HPDE6-E6E7 (cell line): ENCODE data around the gene KIF5A.

Source experiments
- DNase-seq: peaks from one replicate; pipeline ENCODE4 v3.0.0; 2011; ENCODE audit warnings: missing footprints; ENCODE audit errors: extremely low spot score

The KIF5A gene

GRCh38 chr12:57520053-57520818 lies 29.6 kb upstream of the KIF5A start, which contains the start of gene DDIT3:
Gene DDIT3, minus strand, starts transcription at chr12:57520514. Its CDS starts 3,108 bp downstream, at chr12:57517406.
- DNase-seq: peak; percentile 88

DNA sequence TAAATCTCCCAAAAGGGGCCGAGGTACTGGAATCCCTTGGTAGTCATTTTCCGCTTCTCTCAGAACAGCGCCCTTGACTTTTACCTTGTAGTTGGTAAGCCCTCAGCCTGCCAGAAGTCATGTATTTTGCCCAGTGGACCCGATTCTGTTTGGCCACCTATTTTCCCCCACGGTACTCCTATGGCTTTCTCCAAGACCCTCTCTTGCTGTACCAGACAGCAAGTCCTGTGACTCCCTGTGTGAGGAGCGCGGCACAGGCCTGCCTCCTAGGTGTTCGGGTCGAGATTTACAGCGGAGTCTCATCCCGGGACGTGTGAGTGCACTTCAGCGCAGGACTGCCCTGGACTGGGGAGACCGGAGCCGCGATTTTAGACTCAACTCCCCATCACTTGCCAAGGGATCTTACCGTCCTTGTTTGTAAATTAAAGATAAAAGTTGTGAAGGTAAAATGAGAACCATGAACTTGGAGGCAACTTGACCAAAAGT lies 28.3 kb upstream of the KIF5A start:
- no peak for DNase-seq

DNA sequence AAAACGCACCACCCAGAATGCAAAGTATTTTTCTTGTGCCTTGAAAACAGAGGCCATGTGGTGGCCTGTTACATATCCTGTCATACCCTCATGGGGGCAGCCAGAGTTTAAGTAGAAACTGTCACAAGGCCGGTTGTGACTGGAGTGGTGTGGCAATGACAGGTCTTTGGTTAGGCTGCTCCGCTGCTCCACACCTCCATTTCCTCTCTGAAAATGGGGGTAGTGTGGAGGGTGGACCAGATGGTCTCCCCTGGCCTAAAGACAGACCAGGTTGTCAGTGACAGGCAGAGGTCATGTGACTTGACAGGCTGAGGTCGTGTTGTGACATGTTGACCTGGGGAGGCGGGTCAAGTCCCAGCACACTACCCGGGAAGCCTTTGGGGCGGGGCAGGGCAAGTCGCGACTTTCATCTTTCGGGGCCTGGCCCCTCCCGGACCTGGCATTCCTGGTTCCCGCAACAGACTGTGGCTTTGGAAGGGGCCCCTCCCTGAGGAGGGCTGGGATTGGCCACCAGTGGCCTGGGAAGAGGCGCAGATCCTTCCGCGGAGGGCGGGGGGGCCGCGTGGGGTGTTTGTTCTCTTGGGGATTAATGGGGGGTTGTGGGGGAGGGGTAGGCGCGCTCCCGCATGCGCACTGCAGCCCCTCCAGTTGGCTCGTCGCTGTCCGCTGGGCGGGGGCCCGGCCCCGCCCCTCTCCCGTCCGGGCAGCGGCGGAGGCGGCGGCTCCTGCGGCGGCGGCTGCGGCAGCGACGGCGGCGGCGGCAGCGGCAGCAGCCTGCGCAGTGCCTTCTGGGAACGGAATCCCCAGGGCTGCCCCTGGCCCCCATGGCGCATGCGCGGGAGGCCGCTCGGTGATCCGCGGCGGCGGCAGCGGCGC lies 27.6 kb upstream of the KIF5A start, which contains the start of gene MBD6:
TSS of gene MBD6 (plus strand) at position 814 of the 876 bp plus-strand sequence. CDS start 1,480 bp downstream, outside the sequence.
- DNase-seq: peak; percentile 96

DNA sequence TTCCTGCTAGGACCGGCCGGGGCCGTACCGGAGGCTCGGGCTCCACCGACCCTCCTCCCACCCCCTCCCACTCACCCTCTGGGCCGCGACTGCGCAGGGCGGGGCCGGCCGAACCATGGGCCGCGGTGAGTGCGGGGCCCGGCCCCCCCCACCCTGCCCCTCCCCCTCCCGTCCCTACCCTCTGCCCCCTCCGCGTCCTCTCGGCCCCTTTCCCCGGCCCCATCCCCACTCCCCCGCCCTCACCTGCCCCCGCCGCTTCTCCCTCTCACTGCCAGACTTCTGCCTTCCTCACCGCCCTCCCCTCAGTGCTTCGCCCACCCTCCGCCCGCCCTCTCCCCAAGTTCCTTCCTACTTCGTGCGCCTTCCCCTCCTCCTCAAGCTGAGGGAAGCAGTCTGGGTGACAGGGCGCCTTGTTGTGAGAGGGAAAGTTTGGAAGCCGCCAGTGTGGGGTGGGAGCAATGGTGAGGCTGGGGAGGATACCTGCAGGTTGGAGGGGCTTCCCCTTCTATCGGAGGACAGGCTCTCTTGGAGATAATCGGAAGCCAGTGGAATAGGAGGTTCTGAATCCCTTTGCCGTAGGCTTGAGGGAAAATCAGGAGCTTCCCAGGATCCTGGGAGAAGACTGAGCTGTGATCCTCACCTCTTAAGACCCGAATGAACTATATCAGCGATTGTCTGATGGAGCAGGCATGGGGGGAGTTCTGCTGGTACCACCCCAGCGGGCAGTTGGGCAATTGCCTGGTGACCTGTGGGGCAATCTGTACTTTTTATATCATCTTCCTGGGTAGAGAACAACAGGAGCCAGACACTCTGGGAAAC lies 26.7 kb upstream of the KIF5A start:
- no peak for DNase-seq

GRCh38 chr12:57523706-57524614 lies 25.9 kb upstream of the KIF5A start:
- no peak for DNase-seq

DNA sequence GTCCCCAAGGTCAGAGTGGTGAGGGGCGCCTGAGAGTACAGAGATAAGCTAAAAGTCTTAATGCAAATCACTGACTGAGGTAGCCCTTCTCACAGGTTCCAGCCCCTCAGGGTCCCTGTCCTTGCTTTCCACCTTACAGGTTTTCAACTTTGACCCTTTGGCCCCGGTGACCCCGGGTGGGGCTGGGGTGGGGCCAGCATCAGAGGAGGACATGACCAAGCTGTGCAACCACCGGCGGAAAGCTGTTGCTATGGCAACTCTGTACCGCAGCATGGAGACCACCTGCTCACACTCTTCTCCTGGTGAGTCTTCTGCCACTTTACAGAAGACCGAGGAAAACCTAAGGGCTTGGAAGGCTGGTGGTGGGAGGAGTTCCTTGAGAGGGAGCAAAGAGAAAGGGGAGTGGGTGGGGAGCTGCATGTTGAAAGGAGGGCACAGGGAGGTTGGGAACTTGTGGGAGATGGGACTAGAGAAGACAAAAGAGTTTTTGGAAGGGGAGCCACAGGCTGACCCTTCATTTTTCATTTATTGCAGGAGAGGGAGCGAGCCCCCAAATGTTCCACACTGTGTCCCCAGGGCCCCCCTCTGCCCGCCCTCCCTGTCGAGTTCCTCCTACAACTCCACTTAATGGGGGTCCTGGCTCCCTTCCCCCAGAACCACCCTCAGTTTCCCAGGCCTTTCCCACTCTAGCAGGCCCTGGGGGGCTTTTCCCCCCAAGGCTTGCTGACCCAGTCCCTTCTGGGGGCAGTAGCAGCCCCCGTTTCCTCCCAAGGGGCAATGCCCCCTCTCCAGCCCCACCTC lies 24.8 kb upstream of the KIF5A start:
- no peak for DNase-seq

GRCh38 chr12:57525615-57526383 lies 24.0 kb upstream of the KIF5A start:
- DNase-seq: no peak

DNA sequence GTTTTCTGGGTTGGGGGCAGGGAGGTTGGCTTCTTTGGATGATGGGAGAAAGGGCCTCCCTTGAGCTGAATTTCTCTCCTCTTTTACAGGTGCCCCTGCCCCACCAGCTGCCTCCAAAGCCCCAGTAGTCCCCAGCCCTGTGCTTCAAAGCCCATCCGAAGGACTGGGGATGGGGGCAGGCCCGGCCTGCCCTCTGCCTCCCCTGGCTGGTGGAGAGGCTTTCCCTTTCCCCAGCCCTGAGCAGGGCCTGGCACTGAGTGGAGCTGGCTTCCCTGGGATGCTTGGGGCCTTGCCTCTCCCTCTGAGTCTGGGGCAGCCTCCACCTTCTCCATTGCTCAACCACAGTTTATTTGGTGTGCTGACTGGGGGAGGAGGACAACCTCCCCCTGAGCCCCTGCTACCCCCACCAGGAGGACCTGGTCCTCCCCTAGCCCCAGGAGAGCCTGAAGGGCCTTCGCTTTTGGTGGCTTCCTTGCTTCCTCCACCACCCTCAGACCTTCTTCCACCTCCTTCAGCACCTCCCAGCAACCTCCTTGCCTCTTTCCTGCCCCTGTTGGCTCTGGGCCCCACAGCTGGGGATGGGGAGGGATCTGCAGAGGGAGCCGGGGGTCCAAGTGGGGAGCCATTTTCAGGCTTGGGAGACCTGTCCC lies 23.2 kb upstream of the KIF5A start:
- no peak for DNase-seq

DNA sequence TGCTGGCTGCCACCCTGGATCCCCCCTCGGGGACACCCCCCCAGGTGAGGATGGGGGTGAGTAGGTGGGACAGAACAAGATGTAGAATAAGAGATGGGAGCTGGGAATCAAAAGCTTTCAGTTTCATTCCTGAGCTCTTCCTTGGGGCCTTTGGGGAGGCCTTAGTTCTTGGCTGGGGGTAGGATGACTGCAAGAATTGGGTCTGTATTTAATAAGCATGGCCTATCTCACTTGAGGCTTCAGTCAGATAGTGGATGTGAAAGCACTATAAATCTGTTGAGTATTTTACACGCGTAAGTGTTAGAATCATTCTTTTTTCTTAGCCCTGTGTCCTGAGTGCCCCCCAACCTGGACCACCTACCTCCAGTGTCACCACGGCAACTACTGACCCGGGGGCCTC lies 22.7 kb upstream of the KIF5A start:
- no peak for DNase-seq

- no peak for DNase-seq
Observed at GRCh38 chr12:57528176-57528575, 21.7 kb upstream of the KIF5A start.

- DNase-seq: no peak
Observed at GRCh38 chr12:57528831-57529555, 20.9 kb upstream of the KIF5A start.

- no peak for DNase-seq
Observed at GRCh38 chr12:57529831-57530230, 20.0 kb upstream of the KIF5A start.

GRCh38 chr12:57530396-57531142 lies 19.3 kb upstream of the KIF5A start:
- DNase-seq: no peak

DNA sequence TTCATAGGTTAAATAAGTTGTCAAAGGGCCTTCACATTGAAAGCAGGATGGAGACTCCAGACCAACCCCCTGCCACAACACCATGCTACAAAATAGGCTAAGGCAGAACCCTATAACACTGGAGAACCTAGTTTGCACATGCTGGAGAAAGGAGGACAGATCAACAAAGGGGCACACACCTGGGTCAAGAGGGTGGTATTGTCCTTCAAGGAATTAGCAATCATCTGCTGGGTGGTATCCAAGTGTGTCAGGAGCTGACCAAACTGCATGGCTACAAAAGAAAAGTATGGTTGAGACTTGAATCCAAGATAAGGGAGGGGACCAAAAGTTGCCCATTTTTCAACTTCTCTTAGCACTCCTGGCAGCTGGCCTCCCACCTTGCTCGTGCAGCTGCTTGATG lies 18.0 kb upstream of the KIF5A start:
- DNase-seq: no peak

DNA sequence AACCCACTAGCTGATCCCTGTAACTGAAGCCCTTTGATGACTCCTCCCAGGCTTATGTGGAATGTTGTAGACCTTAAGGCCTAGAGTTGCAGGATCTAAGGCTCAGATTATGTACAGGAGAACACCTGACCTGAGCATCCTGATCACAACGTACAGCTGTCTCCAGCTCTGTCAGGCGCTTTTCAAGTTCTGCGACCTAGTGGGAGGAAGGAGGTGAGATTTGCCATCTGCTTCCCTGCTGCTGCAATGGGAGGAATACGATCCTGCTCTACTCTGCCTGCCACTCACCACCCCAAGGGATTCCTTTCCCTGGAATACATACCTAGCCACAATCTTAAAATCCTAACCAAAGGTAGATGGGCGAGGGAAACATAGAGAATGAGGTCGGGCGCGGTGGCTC lies 16.7 kb upstream of the KIF5A start:
- DNase-seq: no peak

DNA sequence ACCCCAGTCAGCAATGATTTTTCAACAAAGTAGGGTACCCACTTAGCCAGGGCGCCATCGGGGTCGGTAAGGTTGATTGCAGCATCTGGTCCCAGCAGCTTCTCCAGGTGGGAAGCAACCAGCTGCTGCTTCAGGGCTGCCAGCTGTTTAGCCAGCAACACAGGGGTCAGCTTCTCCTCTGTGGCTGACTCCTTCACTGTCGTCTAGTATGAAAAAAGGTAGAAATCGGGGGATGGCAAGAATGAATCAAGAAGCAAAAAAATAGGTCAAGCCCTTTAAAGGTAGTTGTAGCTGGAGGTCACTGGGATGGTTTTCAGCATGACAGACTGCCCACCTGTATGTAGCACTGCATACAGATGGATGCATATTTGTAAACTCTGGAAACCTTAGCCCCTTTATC lies 15.6 kb upstream of the KIF5A start:
- no peak for DNase-seq

DNA sequence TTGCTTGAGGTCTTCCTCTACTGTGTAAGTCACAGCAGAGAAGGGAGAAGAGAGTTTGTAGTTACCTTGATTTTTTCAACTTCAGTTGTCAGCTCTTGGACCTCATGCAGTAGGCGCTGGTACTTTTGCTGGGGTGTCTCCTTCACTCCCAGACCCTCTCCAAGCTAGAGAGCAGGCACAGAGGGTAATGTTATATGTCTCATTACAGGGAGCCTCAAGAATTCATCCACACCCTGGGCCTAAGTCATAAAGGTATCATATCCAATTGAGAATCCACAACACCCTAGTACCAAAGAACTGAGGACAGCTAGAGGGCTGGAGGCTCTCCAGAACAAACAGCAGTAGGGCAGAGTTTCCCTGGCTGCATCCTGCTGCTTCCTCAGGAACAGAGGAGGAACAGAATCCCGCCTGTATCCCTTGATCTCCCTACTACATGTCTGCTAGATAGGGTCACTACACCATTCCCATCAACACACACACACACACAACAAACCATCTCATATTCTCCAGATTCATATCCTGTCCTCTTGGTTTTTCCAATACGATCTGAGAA lies 14.8 kb upstream of the KIF5A start:
- no peak for DNase-seq
